Activated CD8-positive, alpha-beta T cell treated with anti-CD3 and anti-CD28 coated beads for 36 hours (primary cell): ENCODE results near the gene SNAP91. TPM values are rescaled to one million over a fixed set of nuclear protein-coding genes. Genes with fewer than 3 reads are reported as not detected.
A peak's percentile ranks its signal among the peaks of the same experiment; 100 is the strongest.
"Not testable (repeated sequence)": the region's sequence is repeated elsewhere in the genome, so short reads cannot be mapped to it uniquely, and the experiment has no call there.

ENCODE experiments used
- ATAC-seq: fragments of 200-7000 bp; cut with Tn5 transposase; one replicate; pipeline ENCODE4 v1.10.0; 2021; ENCODE audit warnings: mild to moderate bottlenecking, moderate library complexity
- CTCF ChIA-PET: fragments of 350-600 bp; sonication (Branson Sonifier 250); formaldehyde crosslinking; loops from one replicate; lab custom pipeline; 2021; ENCODE audit warnings: antibody characterized with exemption; lab: Charles Lee
- POLR2A ChIA-PET: fragments of 350-600 bp; sonication (Branson Sonifier 250); formaldehyde crosslinking; loops from one replicate; lab custom pipeline; 2021; ENCODE audit warnings: antibody characterized with exemption; lab: Charles Lee
- DNase-seq: peaks from one replicate; pipeline ENCODE4 v3.0.0-alpha.2; 2020
- H3K27ac Mint-ChIP-seq: one replicate; pipeline ENCODE4 v1.8.0; 2021; ENCODE audit warnings: mild to moderate bottlenecking, mixed read lengths
- H3K27me3 Mint-ChIP-seq: one replicate; pipeline ENCODE4 v1.8.0; 2021; ENCODE audit warnings: mixed read lengths
- H3K36me3 Mint-ChIP-seq: one replicate; pipeline ENCODE4 v1.8.0; 2021; ENCODE audit warnings: low read depth, mixed read lengths
- H3K4me1 Mint-ChIP-seq: one replicate; pipeline ENCODE4 v1.8.0; 2021; ENCODE audit warnings: low read depth, mixed read lengths
- H3K4me3 Mint-ChIP-seq: one replicate; pipeline ENCODE4 v1.8.0; 2021; ENCODE audit warnings: mild to moderate bottlenecking, moderate library complexity, mixed read lengths
- H3K9me3 Mint-ChIP-seq: one replicate; pipeline ENCODE4 v1.8.0; 2021; ENCODE audit warnings: mixed read lengths
- CTCF ChIP-seq: fragments of 200-600 bp; IDR thresholded peaks from one replicate; pipeline ENCODE4 v1.8.0; 2022; ENCODE audit warnings: antibody characterized with exemption, mild to moderate bottlenecking
- intact Hi-C: fragments of 100-400 bp; cut with micrococcal nuclease; formaldehyde crosslinking; loops from one replicate; pipeline ENCODE4 v1.10.0; 2022
- total RNA-seq, 2 experiments: library from RNA; stranded (reverse); gene quantifications; one replicate each; pipeline ENCODE4 v1.2.3, GENCODE V29; 2021

Gene SNAP91
- total RNA-seq, 2 experiments from 2014 or later = not detected

GRCh38 chr6:83592770-83593394 lies 116.0 kb downstream of the SNAP91 start:
- intact Hi-C loops = no loop called here
- no peak overlapping the region for H3K27ac Mint-ChIP-seq
- DNase-seq (no peak), ATAC-seq (peak; percentile 56)
- H3K27me3 Mint-ChIP-seq = peaks cover 2% of the 10 kb centered on the region
- ChIA-PET POLR2A (no interaction called here), CTCF (no interaction called here)
- H3K4me3 Mint-ChIP-seq = no peak overlapping the region
- H3K4me1 Mint-ChIP-seq = no peaks in the 10 kb centered on the region
- H3K36me3 Mint-ChIP-seq = no peaks in the 10 kb centered on the region
- TF ChIP-seq CTCF = peak; percentile 22
- no peaks in the 10 kb centered on the region for H3K9me3 Mint-ChIP-seq

GRCh38 chr6:83590416-83590815 lies 118.5 kb downstream of the SNAP91 start:
- DNase-seq (no peak), ATAC-seq (no peak)
- Mint-ChIP-seq H3K9me3 (no peaks in the 10 kb centered on the region), H3K27me3 (peaks cover 2% of the 10 kb centered on the region), H3K4me1 (no peaks in the 10 kb centered on the region), H3K36me3 (no peaks in the 10 kb centered on the region), H3K4me3 (no peak overlapping the region), H3K27ac (no peak overlapping the region)
- intact Hi-C loops = no loop called here
- ChIA-PET CTCF (no interaction called here), POLR2A (no interaction called here)
- TF ChIP-seq CTCF = no peak

GRCh38 chr6:83589076-83589475 lies 119.8 kb downstream of the SNAP91 start:
- Mint-ChIP-seq H3K36me3 (no peaks in the 10 kb centered on the region), H3K27ac (no peak overlapping the region), H3K9me3 (no peaks in the 10 kb centered on the region), H3K4me1 (no peaks in the 10 kb centered on the region), H3K27me3 (peaks cover 2% of the 10 kb centered on the region), H3K4me3 (no peak overlapping the region)
- DNase-seq (no peak), ATAC-seq (no peak)
- ChIA-PET POLR2A (no interaction called here), CTCF (no interaction called here)
- intact Hi-C loops = no loop called here
- TF ChIP-seq CTCF = no peak

GRCh38 chr6:83578057-83578456 lies 130.8 kb downstream of the SNAP91 start:
- no peak for DNase-seq
- intact Hi-C loops = no loop called here
- POLR2A ChIA-PET = no interaction called here
- Mint-ChIP-seq H3K27ac (no peak overlapping the region), H3K27me3 (peaks cover 1% of the 10 kb centered on the region), H3K4me1 (no peaks in the 10 kb centered on the region), H3K4me3 (no peak overlapping the region), H3K9me3 (no peaks in the 10 kb centered on the region), H3K36me3 (no peaks in the 10 kb centered on the region)
- CTCF ChIA-PET = no interaction called here
- TF ChIP-seq CTCF = no peak
- no peak for ATAC-seq

- no peak for TF ChIP-seq CTCF
- intact Hi-C loops = no loop called here
- CTCF ChIA-PET = no interaction called here
Measured at GRCh38 chr6:83574783-83575182, 134.1 kb downstream of the SNAP91 start.

GRCh38 chr6:83571663-83572185 lies 137.2 kb downstream of the SNAP91 start:
- intact Hi-C loops, POLR2A ChIA-PET, H3K36me3 Mint-ChIP-seq, CTCF ChIA-PET, H3K27me3 Mint-ChIP-seq, ATAC-seq, H3K4me1 Mint-ChIP-seq, DNase-seq, H3K27ac Mint-ChIP-seq, H3K4me3 Mint-ChIP-seq, H3K9me3 Mint-ChIP-seq: not testable (repeated sequence)

More at GRCh38 chr6:83574783-83575182, 134.1 kb downstream of the SNAP91 start:
- POLR2A ChIA-PET = no interaction called here
- Mint-ChIP-seq H3K4me3 (no peak overlapping the region), H3K36me3 (no peaks in the 10 kb centered on the region), H3K4me1 (no peaks in the 10 kb centered on the region), H3K27me3 (peaks cover 1% of the 10 kb centered on the region), H3K27ac (no peak overlapping the region), H3K9me3 (no peaks in the 10 kb centered on the region)
- ATAC-seq (no peak), DNase-seq (no peak)
